Fibroblast of upper back skin (primary cell): ENCODE measurements around the gene SLC1A2.
A peak's percentile ranks its signal among the peaks of the same experiment; 100 is the strongest.

ENCODE experiments used
- DNase-seq: peaks from one replicate; pipeline ENCODE4 v3.0.0-alpha.2; 2013

Gene SLC1A2

DNA sequence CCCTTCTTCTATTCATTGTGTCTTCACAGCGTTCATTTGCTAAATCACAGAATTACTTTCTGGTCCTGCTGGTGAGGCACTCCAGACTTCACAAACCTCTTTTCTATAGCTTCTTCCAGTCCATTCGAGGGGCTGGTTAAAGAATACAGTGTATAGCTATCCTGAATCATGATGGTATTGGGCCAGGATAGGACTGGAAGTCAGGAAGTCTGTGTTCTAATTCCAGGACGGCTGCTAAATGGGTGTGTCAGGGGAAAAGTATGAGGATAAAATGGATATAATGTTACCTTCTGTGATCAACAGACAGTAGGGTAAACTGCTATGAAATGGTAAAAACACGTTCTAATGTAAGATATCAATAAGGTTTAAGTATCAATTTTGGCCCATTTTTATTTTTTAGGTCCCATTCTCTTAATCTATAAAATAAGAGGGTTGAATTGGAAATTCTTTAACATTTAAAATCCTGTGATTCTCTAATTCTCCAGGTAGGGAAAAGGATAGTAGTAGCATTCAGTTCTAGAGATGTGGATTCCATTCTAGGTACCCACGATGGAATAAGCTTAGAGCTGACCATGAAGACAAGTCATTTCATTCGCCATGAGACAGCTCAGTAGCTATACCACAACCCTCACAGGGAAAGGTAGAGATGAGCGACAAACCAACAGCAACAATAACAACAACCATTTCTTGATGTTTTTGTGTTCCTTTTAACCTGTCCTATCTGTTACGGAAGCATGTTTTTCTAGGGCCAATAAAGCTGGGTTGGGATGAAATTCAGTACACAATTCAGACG lies 96.1 kb downstream of the SLC1A2 start:
- DNase-seq, result peak; percentile 61

DNA sequence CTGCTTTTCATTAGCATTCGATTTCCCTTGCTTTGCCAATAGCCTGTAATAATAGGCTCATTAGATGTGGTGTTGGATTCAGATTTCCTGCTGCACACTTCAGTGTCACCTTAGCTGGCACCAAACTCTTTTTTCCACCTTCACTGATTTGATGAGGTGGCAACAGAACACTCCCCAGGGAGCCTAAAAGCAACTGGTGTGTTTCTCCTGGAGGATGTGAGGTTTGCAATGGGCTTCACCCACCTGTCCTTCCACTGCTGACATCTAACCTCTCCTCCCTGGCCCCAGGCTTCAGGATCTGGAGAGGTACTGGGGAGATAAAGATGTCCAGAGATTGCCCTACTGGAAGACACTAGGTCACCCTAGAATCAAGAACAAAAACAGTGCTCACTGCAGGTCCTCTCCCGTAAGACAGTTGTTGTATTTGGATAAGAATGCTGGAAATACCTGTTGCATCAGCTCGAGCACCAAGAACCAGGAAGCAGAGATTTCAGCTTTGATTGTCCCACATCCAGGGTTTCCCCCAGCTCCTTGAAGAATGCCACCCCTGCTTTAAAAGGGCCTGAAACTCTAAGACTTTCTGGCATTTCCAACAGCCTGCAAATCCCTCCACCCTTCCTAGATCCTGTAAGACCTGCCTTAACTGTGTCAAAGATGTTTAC lies 96.9 kb downstream of the SLC1A2 start:
- DNase-seq, result no peak

DNA sequence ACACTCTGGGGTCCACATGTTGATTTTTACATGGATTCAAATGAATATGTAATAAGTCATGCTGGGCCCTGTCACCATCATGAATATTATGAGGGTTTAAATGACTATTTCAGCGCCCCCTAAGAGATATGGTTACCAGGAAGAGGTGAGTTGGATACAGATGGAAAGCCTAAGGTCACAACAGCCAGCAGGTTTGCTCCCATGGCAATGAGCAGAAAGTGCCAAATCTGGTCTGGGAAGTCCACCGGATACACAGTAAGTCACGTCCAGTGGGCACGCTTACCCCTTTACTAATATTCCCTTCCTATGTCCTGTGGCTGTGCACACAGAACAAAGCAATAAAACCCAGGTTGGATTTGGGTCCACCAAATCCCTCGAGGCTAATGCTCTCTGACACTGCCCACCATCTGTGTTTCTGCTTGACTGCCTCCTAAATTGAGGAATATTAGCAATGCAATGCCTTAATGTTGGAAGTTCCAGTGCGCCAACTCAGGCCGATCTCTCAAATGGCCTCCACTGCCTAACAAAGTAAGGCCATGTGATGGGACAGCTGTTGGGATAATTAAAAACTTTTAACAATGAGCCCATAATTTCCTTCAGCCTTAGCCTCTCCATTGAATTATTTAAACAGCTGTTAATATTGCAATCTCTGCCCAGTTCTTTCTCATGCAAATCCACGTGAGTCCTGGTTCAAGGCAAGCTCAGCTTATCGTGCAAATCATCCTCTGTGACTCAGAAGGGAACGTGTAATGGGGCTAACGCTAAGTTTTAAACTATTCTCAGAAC lies 97.6 kb downstream of the SLC1A2 start:
- peak; percentile 93 for DNase-seq

DNA sequence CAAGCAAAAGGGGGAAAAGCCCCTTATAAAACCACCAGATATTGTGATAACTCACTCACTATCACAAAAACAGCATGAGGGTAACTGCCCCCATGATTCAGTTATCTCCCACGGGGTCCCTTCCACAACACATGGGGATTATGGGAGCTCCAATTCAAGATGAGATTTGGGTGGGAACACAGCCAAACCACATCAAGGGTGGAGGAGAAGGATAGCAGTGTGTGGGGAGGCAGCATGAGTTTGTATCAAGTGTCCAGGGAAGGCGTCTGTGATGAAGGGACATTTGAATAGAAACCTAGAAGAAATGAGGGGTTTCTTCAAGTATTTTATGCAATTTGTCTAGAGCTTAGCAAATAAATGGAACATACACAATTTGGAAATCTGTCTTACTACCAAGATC lies 98.2 kb downstream of the SLC1A2 start:
- DNase-seq, result peak; percentile 31

DNA sequence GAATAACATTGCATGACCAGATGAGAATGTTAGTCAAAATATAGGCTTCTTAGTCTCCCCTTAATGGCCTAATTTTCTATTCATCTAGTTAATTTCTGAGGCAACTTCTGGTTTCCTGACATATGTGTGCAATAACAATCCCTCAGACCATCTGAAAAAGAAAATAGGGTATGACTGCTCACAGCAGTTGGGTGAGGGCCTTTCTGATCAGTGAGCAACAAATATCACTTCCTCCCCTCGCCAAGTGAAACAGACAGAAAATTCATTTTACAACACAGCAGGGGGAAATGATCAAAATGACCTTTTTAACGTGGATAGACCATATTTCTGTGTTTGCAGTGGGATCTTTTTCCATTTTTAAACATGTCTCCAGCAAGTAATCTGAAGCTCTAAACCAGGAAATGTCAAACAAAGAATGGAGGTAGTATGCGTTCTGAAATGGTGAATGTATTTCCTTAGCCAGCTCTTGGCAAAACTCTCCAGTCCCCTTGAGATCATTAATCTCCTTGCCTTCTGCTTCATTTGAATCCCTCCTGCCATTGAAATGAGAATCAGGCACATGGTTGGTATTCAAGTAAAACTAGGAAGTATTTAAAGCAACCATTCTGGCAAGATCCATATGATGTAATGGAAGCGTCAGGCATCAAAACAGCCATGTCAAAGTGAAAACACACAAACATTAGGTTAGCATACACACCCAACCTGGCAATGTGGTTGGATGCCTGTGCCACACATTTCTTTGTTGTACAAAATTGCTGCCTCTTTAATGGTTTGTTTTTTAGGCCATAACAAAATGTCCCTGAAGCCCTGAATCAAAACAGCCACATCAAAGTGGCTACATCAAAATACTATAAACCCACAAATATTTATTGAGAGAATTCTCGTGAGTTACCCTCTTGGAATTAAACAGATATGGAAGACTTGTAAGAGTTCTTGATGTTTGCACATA lies 100.1 kb downstream of the SLC1A2 start:
- DNase-seq, result peak; percentile 44

DNA sequence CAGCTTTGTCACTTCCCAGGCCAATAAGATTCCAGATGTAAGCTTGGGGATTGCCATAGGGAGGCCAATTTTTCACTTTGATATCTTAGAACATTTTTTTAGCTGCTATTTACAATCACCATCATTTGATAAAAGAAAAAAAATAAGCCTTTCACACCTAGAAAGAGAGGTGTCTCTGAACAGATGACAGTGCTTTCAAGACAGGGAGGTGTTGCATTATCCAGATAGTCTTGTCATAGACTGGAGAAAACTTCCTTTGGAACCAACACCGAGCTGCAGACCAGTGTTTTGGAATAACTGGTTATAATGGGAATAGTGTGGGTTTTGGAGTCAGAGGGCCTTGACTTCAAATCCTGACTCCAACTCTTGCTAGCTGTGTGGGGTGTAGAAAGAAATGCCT lies 101.0 kb downstream of the SLC1A2 start:
- no peak for DNase-seq

DNA sequence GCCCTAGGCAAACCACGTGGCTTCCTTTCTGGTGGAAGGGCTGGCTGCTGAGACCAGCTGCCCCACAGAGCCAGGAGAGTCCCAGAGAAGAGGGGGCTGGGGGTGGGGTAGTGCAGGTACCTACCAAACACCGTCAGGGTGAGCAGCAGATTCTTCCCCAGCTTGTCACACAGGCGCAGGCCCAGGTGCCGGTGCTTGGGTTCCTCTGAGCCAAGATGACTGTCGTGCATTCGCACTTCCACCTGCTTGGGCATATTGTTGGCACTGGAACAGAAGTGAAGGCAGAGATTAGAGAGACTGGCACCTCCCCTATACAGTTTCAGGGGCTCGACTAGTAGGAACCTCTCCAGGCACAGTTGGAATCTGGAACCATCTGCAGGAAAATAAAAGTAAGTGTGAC lies 102.1 kb downstream of the SLC1A2 start:
- no peak for DNase-seq

DNA sequence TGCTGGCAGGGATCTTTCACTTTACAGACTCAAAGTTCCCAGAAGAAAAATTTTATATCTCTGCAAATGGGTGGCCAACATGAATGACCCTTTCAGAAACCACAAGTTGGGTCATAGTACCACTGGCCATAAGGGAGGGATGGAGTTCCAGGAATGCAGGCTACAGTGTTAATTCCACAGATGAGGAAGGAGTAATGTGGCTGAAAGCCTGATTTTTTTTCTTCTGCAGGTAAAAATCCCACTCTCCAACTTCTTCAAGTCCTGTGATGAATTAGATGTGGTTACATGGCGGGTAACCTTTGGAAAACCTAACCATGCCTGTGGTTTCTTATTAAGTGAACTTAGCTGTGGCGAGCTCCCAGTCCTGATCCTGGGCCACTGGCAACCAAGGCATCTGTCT lies 103.2 kb downstream of the SLC1A2 start:
- peak; percentile 67 for DNase-seq

DNA sequence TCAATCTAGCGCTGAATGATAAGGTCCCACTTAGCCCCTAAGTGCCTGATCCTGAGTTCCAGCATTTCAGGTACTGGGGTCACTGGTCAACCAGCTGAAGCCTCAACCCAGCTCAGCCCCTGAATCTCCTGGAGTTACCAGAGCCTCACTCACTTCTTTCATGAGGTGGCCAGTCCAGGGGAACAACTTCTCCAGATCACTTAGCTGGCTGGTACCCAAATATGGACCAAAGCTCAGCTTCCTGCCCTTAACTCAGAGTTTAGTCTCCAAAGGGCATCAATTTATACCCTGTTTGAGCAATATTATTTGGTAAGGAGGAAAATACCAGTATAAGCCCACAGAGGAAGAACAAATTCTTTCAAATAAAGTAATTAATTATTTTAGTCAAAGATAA lies 105.6 kb downstream of the SLC1A2 start:
- DNase-seq, result no peak

DNA sequence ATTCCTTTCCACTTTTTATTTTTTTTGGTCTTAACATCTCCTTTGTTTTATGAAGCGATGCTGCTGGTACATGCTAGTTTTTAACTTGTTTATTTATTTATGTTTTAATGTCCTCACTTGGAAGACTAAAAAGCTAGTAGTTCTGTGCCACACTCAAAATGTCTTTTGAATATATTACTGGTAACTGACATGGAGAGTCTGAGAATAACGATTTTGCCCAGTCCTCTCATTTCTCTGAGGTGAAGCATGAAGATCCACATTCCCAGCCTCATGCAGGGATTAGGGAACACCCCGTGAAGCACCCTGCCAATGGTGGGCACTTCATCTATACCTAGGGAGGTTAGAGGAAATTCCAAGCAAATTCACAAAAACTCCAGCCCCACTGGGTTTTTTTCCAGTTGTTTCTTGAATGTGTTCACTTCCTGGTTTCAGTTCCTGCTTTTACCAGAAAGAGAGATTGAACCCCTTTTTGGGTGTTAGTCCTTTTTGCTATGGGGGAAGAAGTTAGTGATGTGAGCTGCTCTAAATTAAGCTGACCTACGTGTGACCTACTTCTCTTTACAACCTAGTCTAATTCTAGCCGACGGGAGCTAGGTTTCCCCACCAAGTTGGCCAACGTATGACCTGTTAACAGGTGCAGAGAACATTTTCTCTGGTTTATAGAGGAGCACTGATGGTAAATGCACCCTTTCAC lies 106.1 kb downstream of the SLC1A2 start:
- no peak for DNase-seq

DNA sequence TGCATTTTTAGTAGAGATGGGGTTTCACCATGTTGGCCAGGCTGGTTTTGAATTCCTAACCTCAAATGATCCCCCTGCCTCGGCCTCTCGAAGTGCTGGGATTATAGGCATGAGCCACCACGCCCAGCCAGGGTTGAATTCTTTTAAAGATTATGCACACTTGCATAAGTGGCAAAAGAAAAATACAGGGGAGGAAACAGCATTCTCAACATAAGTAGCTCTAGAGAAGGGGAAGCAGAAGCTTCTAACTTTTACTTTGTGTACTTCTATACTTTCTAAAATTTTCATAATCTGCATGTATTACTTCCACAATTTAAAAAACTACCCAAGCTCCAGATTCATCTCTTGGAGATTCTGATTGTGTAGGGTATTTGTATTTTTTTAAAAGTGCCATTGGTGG lies 108.0 kb downstream of the SLC1A2 start:
- DNase-seq, result no peak

DNA sequence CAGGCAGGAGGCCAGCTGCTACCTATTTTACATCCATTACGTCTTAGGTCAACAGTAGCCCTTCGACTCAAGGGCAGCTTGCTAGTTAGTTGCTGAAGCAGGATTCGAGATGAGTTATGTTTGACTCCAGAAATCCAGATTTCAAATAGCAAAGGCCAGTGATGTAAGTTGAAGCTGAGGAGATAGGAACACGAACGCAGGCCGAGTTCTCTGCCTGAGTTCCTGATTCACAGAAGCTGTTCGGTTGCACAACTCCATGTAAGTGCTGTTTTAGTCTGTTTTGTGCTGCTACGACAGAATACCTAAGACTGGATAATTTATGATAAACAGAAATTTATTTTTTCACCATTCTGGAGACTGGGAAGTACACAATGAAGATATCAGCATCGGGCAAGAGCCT lies 111.2 kb downstream of the SLC1A2 start:
- DNase-seq, result no peak

DNA sequence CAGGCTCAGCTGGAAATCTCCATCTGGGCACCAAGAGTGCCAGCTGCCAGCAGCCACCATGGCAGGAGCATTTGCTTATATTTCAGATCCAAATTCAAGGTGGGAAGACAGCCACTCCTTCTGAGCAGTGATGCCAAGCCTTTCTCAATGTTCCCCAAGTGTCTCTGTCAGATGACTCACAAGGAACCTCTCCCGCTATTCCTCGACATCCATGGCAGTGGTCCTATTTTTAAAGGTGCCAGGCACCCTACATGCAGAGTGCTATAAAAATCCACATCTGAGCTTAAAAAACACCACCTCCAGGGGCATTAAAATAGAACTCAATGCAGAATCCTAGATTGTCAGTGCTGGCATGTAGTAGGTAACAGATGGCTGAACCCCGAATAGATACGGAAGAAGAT lies 112.1 kb downstream of the SLC1A2 start:
- DNase-seq, result no peak

DNA sequence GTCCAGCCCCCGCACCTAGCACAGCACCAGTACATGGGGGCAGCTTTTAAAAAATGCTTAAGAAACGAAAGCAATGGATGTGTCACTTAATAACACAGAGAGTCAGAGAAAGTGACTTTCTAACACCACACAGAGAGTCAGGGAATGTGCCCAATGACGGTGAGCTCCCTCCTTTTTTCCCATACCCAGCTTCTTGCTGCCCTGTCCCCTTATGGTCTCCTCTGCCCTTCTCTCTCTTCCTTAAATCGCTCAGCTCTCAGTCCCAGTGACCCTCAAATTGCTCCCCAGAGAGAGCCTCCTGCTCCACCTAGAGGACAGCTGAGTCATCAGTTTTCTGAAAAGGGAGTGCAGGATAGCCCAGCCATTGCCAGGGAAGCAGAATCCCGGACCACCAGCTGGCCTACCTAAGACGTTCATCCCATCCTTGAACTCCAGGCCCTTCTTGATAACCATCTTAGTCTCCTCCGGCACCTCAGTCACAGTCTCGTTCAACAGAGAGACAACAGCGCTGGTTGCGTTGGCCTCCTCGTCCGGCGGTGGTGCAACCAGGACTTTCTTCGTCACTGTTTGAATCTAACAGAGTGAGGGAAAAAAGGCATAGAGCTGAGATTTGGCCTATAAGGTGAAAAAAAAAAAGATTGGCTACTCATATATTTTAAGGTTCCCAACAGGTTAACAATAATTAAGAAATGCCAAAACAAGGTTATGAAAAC lies 113.5 kb downstream of the SLC1A2 start:
- peak; percentile 71 for DNase-seq

DNA sequence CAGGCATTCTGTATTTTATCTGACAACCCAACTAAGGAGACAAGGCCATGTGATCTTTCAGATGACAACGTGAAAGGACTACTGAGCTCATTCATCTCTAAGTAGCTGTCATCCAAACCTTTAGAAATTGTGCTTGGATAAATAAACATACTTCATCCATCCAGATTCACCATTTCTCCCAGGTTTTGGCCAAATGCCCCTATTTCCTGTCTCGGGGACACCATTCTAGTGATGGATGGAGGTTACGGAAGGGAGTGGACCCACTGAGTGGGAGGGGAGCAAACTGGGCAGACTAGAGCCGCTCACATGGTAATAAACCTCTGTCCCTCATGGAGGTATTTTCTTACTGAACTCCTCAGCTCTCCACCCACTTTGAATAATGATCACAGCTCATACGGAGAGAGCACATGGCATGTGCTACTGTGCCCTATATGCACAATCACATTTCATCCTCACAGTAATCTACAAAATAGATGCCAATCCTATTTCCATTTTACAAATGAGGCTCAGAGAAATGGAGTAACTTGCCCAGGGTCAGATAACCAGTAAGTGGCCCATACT lies 114.4 kb downstream of the SLC1A2 start:
- DNase-seq, result no peak

DNA sequence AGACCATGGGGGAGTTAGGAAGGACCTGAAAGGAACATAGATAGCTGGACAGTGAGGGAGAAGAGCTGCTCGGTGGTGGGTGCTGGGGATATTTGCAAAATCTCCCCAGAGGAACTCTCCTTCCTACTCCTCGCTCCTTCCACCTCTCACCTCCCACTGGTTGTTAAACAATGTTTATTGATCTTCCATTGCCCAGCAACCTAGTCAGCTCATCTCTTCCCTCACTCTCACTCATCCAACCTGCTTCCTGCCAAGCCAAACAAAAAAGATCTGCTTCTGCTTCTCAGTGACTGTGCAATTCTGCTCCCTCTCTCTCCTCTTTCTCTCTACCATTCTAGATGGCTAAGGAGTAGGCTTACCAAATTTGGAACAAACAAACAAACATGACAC lies 115.0 kb downstream of the SLC1A2 start:
- peak; percentile 53 for DNase-seq

DNA sequence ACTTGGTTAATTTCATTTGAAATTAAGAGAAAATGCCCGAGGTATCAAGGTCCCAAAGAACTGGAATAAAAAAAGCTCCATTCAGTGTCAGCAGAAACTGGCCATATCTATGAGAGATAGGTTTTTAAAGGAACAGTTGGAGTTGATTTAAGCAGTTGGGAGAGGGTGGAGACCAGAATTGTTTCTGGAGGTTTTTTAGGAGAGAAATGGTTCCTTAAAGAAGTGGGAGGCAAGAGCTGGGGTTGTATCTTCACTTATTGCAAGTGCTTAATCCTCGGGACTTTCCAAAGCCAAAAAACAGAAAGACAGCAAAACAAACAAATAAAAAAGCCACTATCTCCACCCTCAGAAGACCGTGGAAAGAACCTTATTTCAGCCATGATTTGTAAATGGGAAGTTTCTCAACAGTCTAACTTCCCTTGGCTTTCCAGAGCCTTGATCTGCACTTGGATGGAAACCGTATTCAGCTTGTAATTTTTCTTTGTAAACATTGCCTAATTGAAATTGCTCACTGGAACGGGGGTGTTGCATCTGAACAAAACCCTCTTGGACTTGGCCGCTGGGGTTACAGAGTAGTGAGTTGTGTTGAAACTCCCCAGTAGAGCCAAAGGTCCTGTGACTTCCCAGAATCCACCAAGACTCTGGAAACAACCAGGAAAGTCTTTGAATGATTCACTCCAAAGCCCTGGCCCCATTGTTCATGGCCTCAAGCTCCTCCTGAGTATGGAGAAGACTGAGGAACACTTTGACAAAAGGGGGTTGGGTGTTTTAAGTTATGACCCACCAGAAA lies 115.6 kb downstream of the SLC1A2 start:
- DNase-seq, result no peak

DNA sequence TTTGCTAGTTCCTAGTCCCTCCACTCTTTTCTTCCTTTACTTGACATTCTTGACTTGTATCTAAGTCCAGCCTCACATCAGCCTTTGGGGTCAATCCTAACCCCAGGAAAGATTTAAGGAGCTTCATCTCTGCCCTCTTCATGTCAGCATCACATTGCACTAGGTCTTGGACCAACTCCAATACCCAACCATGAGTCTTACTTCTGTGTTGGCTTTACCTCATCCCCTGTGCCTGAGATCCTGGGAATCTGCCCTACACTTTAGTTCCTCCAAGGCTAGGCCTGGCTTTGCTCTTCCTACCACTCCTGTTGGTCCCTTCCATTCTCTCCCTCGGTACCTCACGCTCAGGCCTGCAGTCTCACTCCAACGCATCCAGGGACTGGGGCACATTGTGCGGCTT lies 117.0 kb downstream of the SLC1A2 start:
- DNase-seq, result no peak

DNA sequence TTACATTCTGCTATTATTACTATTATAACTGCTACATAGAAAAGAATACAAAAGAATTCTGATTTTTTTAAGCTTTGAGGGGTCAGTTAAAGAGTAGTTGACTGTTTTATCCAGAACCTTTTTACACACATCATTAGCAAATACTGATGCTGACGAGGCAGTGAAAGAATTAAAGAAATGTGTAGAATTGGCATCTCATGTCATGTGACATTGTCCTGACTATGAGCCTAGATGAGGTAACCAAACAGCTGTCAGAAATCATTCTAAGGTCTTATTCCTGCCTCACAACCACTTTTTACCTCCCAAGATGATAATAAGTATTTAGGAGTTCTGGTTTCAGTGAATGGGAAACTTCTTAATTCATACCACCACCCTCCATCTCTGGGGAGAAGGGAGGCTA lies 121.0 kb downstream of the SLC1A2 start:
- DNase-seq, result no peak

DNA sequence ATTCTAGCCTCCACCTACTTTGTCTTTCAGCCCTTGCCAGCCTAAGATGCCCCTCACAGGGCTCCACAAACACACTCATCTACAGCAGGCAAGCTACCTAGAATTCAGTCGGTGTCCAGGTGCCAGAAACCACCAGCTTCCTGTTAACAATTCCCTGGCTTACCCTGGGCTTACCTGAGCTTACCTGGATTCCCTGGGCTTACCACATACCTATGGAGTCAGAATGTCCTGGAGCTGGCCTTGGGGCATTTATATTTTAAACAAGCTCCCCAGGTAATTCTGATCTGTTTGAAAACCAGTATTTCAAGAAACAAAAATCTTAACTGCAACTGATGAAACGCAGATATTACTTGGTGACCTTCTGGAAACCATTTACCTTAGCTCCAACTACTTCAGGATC lies 123.6 kb downstream of the SLC1A2 start:
- DNase-seq, result no peak
